Lower leg skin (tissue), 3 donors: ENCODE data around the gene PRRX2.

ENCODE experiments used
- CTCF ChIP-seq, 3 donors: fragments of 450-650 bp; IDR thresholded peaks; one replicate each; pipeline ENCODE4 v1.5.1; 2016; ENCODE audit warnings: antibody characterized with exemption in 3 of 3, mild to moderate bottlenecking in 3 of 3, moderate library complexity in 2 of 3
- POLR2A ChIP-seq, 2 donors: fragments of 450-650 bp; IDR thresholded peaks; one replicate each; pipeline ENCODE4 v1.6.1; 2016 to 2017; ENCODE audit warnings: antibody characterized with exemption in 2 of 2, mild to moderate bottlenecking in 1 of 2, moderate library complexity in 1 of 2

DNA sequence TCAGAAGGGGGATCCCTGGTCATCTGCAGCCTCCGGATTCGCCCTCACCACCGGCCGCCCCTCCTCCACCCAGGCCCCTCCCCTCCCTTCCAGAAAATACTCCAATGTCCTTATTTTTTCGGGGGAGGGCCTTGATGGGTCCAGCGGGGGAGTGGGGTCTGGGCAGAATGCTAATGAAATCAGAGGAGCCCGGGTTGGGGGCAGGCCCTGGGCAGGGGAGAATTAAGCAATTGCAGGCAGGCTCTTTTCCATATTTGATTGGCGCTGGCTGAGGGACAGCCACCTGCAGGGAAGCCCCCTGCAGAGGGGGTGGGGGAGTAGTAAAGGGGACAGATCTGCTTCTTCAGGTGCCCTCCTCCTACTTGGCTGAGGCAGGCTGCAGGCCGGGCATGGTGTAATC, 21.3 kb downstream of the PRRX2 start:
- TF ChIP-seq CTCF (IDR thresholded peaks at IDR 0.05) (no peak), POLR2A (IDR thresholded peaks at IDR 0.05) (no peak)
